Progenitor cell of endocrine pancreas (in vitro differentiated cells): Measurements from ENCODE around the gene CNOT10. TPM values are rescaled to one million over a fixed set of nuclear protein-coding genes. Genes with fewer than 3 reads are reported as not detected.

ENCODE experiments used
- DNase-seq: peaks from one replicate; pipeline ENCODE4 v3.0.0; 2021; ENCODE audit warnings: low spot score; ENCODE audit not compliant: unreplicated experiment
- H3K27ac Mint-ChIP-seq: 2 replicates; pipeline ENCODE4 v1.8.0; 2021; ENCODE audit warnings: mild to moderate bottlenecking, moderate library complexity, mixed read lengths
- H3K27me3 Mint-ChIP-seq: 2 replicates; pipeline ENCODE4 v1.8.0; 2021; ENCODE audit warnings: mixed read lengths
- H3K36me3 Mint-ChIP-seq: 2 replicates; pipeline ENCODE4 v1.8.0; 2022; ENCODE audit warnings: mixed read lengths; ENCODE audit not compliant: insufficient read depth
- H3K4me1 Mint-ChIP-seq: 2 replicates; pipeline ENCODE4 v1.8.0; 2021; ENCODE audit warnings: low read depth, mixed read lengths
- H3K4me3 Mint-ChIP-seq: 2 replicates; pipeline ENCODE4 v1.8.0; 2021; ENCODE audit warnings: low read depth, mild to moderate bottlenecking, moderate library complexity, mixed read lengths
- H3K9me3 Mint-ChIP-seq: 2 replicates; pipeline ENCODE4 v1.8.0; 2021; ENCODE audit warnings: low read depth, mixed read lengths
- CTCF ChIP-seq: fragments of 200-600 bp; sonication (generic); IDR thresholded peaks from one replicate; pipeline ENCODE4 v1.5.0; 2021; ENCODE audit warnings: antibody characterized with exemption, mild to moderate bottlenecking; ENCODE audit not compliant: unreplicated experiment
- total RNA-seq: library from RNA; stranded (reverse); gene quantifications from 2 replicates; pipeline ENCODE4 v1.2.1, GENCODE V29; 2021

CNOT10 gene
- total RNA-seq, 1 donor from 2014 or later = 52.5 TPM

- H3K36me3 Mint-ChIP-seq = peaks cover 20% of the 10 kb centered on the region
- H3K9me3 Mint-ChIP-seq = no peaks in the 10 kb centered on the region
- TF ChIP-seq CTCF = no peak
- no peaks in the 10 kb centered on the region for H3K4me1 Mint-ChIP-seq
- DNase-seq = no peak
- no peak overlapping the region for H3K27ac Mint-ChIP-seq
- H3K27me3 Mint-ChIP-seq = no peaks in the 10 kb centered on the region
- H3K4me3 Mint-ChIP-seq = no peak overlapping the region
These were observed 27.6 kb downstream of the CNOT10 start for GRCh38 chr3:32712506-32713055.

- TF ChIP-seq CTCF = no peak
- H3K4me1 Mint-ChIP-seq = no peaks in the 10 kb centered on the region
- no peak overlapping the region for H3K27ac Mint-ChIP-seq
- no peak overlapping the region for H3K4me3 Mint-ChIP-seq
- H3K27me3 Mint-ChIP-seq = no peaks in the 10 kb centered on the region
- H3K9me3 Mint-ChIP-seq = no peaks in the 10 kb centered on the region
- no peak for DNase-seq
- peaks cover 21% of the 10 kb centered on the region for H3K36me3 Mint-ChIP-seq
These were observed 28.2 kb downstream of the CNOT10 start for GRCh38 chr3:32713181-32713580.

GRCh38 chr3:32719335-32719734, 34.3 kb downstream of the CNOT10 start:
- Mint-ChIP-seq H3K4me3 (no peak overlapping the region), H3K4me1 (no peaks in the 10 kb centered on the region), H3K27me3 (no peaks in the 10 kb centered on the region), H3K9me3 (no peaks in the 10 kb centered on the region), H3K36me3 (peaks cover 19% of the 10 kb centered on the region), H3K27ac (no peak overlapping the region)
- peak; percentile 10 for TF ChIP-seq CTCF
- no peak for DNase-seq

- H3K9me3 Mint-ChIP-seq = no peaks in the 10 kb centered on the region
- H3K27me3 Mint-ChIP-seq = no peaks in the 10 kb centered on the region
- peaks cover 19% of the 10 kb centered on the region for H3K36me3 Mint-ChIP-seq
- no peak overlapping the region for H3K4me3 Mint-ChIP-seq
- no peaks in the 10 kb centered on the region for H3K4me1 Mint-ChIP-seq
- no peak for DNase-seq
- TF ChIP-seq CTCF = no peak
- H3K27ac Mint-ChIP-seq = no peak overlapping the region
These were observed 34.9 kb downstream of the CNOT10 start for GRCh38 chr3:32719931-32720330.

- Mint-ChIP-seq H3K27ac (no peak overlapping the region), H3K27me3 (no peaks in the 10 kb centered on the region), H3K4me3 (no peak overlapping the region), H3K36me3 (peaks cover 25% of the 10 kb centered on the region), H3K9me3 (peaks cover 3% of the 10 kb centered on the region), H3K4me1 (no peaks in the 10 kb centered on the region)
- TF ChIP-seq CTCF = no peak
- DNase-seq = no peak
These were observed 40.7 kb downstream of the CNOT10 start for GRCh38 chr3:32725721-32726120.
